Motor neuron (in vitro differentiated cells): ENCODE results near the gene VAX1. TPM values are rescaled to one million over a fixed set of nuclear protein-coding genes. Genes with fewer than 3 reads are reported as not detected.

Experiments used
- ATAC-seq, 8 experiments: fragments of 200-7000 bp; cut with Tn5 transposase; replicated peaks in 6 of 8; 2 replicates each; pipeline ENCODE4 v1.8.0; 2021; ENCODE audit warnings: mild to moderate bottlenecking in 8 of 8, moderate library complexity in 8 of 8
- H3K27ac ChIP-seq, 2 donors: fragments of 250-450 bp; sonication (Bioruptor Pico); 2 replicates each; pipeline ENCODE4 v1.9.0; 2021; ENCODE audit warnings: antibody characterized with exemption in 2 of 2, mild to moderate bottlenecking in 2 of 2, moderate library complexity in 1 of 2
- H3K4me1 ChIP-seq, 2 donors: fragments of 250-450 bp; sonication (Bioruptor Pico); replicated peaks in 1 of 2; 2 replicates each; pipeline ENCODE4 v1.6.1; 2021; ENCODE audit warnings: antibody characterized with exemption in 2 of 2, mild to moderate bottlenecking in 2 of 2, moderate library complexity in 1 of 2
- H3K4me3 ChIP-seq, 5 donors: fragments of 250-450 bp; sonication (Bioruptor Pico); 2 replicates each; pipeline ENCODE4 v1.9.0; 2021; ENCODE audit warnings: antibody characterized with exemption in 5 of 5, mild to moderate bottlenecking in 5 of 5, moderate library complexity in 4 of 5
- WGBS, 10 experiments: fragments of 450-650 bp; shearing (Covaris generic); methylation state at CpG; one replicate each; pipeline ENCODE4 v1.0.0; 2022; 5-methylcytosine and 5-hydroxymethylcytosine counted together
- in situ Hi-C, 9 experiments: fragments of 400-800 bp; cut with MboI; loops; one replicate each; pipeline ENCODE4 v1.15.0; 2021; ENCODE audit warnings: low sequenced_read_pairs in 9 of 9, low pct_unique_long_range_greater_than_20kb in 2 of 9; ENCODE audit not compliant: unreplicated experiment in 9 of 9
- total RNA-seq, 8 experiments: library from RNA; unstranded; fragments of 300-600 nt; gene quantifications; 2 replicates each; pipeline versions ENCODE4 v1.2.3 to v1.2.4, GENCODE V29; 2022

The VAX1 gene
- total RNA-seq, 8 experiments from 2014 or later = 0.05 to 0.95 (median 0.34) TPM; not detected in 2

GRCh38 chr10:117161386-117162033, 23.4 kb upstream of the VAX1 start:
- no peak for ATAC-seq
- no peak overlapping the region for H3K27ac ChIP-seq
- H3K4me3 ChIP-seq = no peak overlapping the region
- in situ Hi-C loops = loop anchor here in 3 of 9 experiments (25.0 kb wide), 2 partner anchors 174 to 349 kb away; no protein-coding TSS in a partner anchor
- peaks cover 0 to 12% of the 10 kb centered on the region in 2 donors for H3K4me1 ChIP-seq
- 0 to 33% (median 10%) methylated on average over 3 to 6 of the region's 6 CpGs; no CpG with 5 or more reads in 1 of the 10 experiments for WGBS, 10 experiments

- 0 to 20% (median 5%) methylated on average over 2 to 5 of the region's 5 CpGs for WGBS, 10 experiments
- H3K4me3 ChIP-seq = no peak overlapping the region
- no peak for ATAC-seq
- no peak overlapping the region for H3K27ac ChIP-seq
- in situ Hi-C loops = loop anchor here in 3 of 9 experiments (25.0 kb wide), 2 partner anchors 173 to 348 kb away; no protein-coding TSS in a partner anchor
- H3K4me1 ChIP-seq = peaks cover 0 to 12% of the 10 kb centered on the region in 2 donors
Observed at GRCh38 chr10:117160567-117160966, 22.5 kb upstream of the VAX1 start.

- ATAC-seq = no peak
- 0 to 40% (median 2%) methylated on average over 2 to 6 of the region's 6 CpGs; no CpG with 5 or more reads in 2 of the 10 experiments for WGBS, 10 experiments
- Histone ChIP-seq H3K4me3 (no peak overlapping the region), H3K4me1 (peaks cover 0 to 10% of the 10 kb centered on the region in 2 donors), H3K27ac (no peak overlapping the region)
- in situ Hi-C loops = loop anchor here in 3 of 9 experiments (25.0 kb wide), 2 partner anchors 172 to 347 kb away; no protein-coding TSS in a partner anchor
Observed at GRCh38 chr10:117159390-117159789, 21.3 kb upstream of the VAX1 start.

- WGBS, 10 experiments = 0 to 60% (median 20%) methylated on average over 1 to 2 of the region's 2 CpGs; no CpG with 5 or more reads in 4 of the 10 experiments
- in situ Hi-C loops = loop anchor here in 3 of 9 experiments (25.0 kb wide), 2 partner anchors 171 to 346 kb away; no protein-coding TSS in a partner anchor
- ATAC-seq = no peak
- peaks cover 0 to 10% of the 10 kb centered on the region in 2 donors for H3K4me1 ChIP-seq
- H3K4me3 ChIP-seq = no peak overlapping the region
- no peak overlapping the region for H3K27ac ChIP-seq
Observed at GRCh38 chr10:117158297-117158696, 20.2 kb upstream of the VAX1 start.

GRCh38 chr10:117152668-117153067, 14.6 kb upstream of the VAX1 start:
- Histone ChIP-seq H3K4me1 (no peaks in the 10 kb centered on the region), H3K4me3 (no peak overlapping the region), H3K27ac (no peak overlapping the region)
- in situ Hi-C loops = loop anchor here in 3 of 9 experiments (25.0 kb wide), 2 partner anchors 165 to 340 kb away; no protein-coding TSS in a partner anchor
- ATAC-seq = peak in 2 of 8 experiments; percentile 64 to 83
- WGBS, 10 experiments = 6 to 80% (median 33%) methylated on average over 1 to 3 of the region's 3 CpGs; no CpG with 5 or more reads in 2 of the 10 experiments

GRCh38 chr10:117148284-117148683, 10.2 kb upstream of the VAX1 start:
- Histone ChIP-seq H3K4me3 (no peak overlapping the region), H3K4me1 (no peaks in the 10 kb centered on the region), H3K27ac (no peak overlapping the region)
- in situ Hi-C loops = no loop called here
- ATAC-seq = no peak
- 17 to 100% (median 80%) methylated on average over 1 to 3 of the region's 3 CpGs; no CpG with 5 or more reads in 1 of the 10 experiments for WGBS, 10 experiments

GRCh38 chr10:117145019-117145418, 6.9 kb upstream of the VAX1 start:
- H3K4me1 ChIP-seq = no peaks in the 10 kb centered on the region
- WGBS, 10 experiments = 4 to 90% (median 33%) methylated on average over 2 to 4 of the region's 4 CpGs; no CpG with 5 or more reads in 2 of the 10 experiments
- no peak for ATAC-seq
- no peak overlapping the region for H3K4me3 ChIP-seq
- in situ Hi-C loops = no loop called here
- H3K27ac ChIP-seq = no peak overlapping the region

- ATAC-seq = no peak
- 6 to 85% (median 36%) methylated on average over 1 to 5 of the region's 5 CpGs; no CpG with 5 or more reads in 1 of the 10 experiments for WGBS, 10 experiments
- in situ Hi-C loops = no loop called here
Observed at GRCh38 chr10:117143103-117143823, 5.2 kb upstream of the VAX1 start.

GRCh38 chr10:117140525-117140902, 2.4 kb upstream of the VAX1 start:
- in situ Hi-C loops = no loop called here
- Histone ChIP-seq H3K4me3 (no peak overlapping the region), H3K27ac (no peak overlapping the region), H3K4me1 (peaks cover 6 to 15% of the 10 kb centered on the region in 2 donors)
- 0 to 13% (median 8%) methylated on average over 1 to 15 of the region's 23 CpGs; no CpG with 5 or more reads in 6 of the 10 experiments for WGBS, 10 experiments
- ATAC-seq = no peak

More at GRCh38 chr10:117143103-117143823, 5.2 kb upstream of the VAX1 start:
- peaks cover 3 to 5% of the 10 kb centered on the region in 2 donors for H3K4me1 ChIP-seq
- no peak overlapping the region for H3K27ac ChIP-seq
- H3K4me3 ChIP-seq = no peak overlapping the region

- H3K4me1 ChIP-seq = peaks cover 6 to 16% of the 10 kb centered on the region in 2 donors
- WGBS, 10 experiments = 7 to 19% (median 10%) methylated on average over 3 to 8 of the region's 72 CpGs; no CpG with 5 or more reads in 7 of the 10 experiments
- H3K27ac ChIP-seq = no peak overlapping the region
- in situ Hi-C loops = no loop called here
- ATAC-seq = peak in 1 of 8 experiments; percentile 27
- no peak overlapping the region for H3K4me3 ChIP-seq
Observed at GRCh38 chr10:117139581-117140524, 1.8 kb upstream of the VAX1 start.

- no peak overlapping the region for H3K4me3 ChIP-seq
Observed at GRCh38 chr10:117138838-117139580, 939 bp upstream of the VAX1 start.

More at GRCh38 chr10:117138838-117139580, 939 bp upstream of the VAX1 start:
- H3K27ac ChIP-seq = no peak overlapping the region
- WGBS, 10 experiments = 0 to 16% (median 8%) methylated on average over 1 to 7 of the region's 19 CpGs; no CpG with 5 or more reads in 2 of the 10 experiments
- in situ Hi-C loops = no loop called here
- H3K4me1 ChIP-seq = peaks cover 6 to 21% of the 10 kb centered on the region in 2 donors
- ATAC-seq = peak in 2 of 8 experiments; percentile 18 to 42
